Islet precursor cell (in vitro differentiated cells): Measurements from ENCODE around the gene PRODH.
"Not testable (repeated sequence)": the region's sequence is repeated elsewhere in the genome, so short reads cannot be mapped to it uniquely, and the experiment has no call there.

Experiments used
- DNase-seq: peaks from one replicate; pipeline ENCODE4 v3.0.0-alpha.2; 2018

Gene PRODH

DNA sequence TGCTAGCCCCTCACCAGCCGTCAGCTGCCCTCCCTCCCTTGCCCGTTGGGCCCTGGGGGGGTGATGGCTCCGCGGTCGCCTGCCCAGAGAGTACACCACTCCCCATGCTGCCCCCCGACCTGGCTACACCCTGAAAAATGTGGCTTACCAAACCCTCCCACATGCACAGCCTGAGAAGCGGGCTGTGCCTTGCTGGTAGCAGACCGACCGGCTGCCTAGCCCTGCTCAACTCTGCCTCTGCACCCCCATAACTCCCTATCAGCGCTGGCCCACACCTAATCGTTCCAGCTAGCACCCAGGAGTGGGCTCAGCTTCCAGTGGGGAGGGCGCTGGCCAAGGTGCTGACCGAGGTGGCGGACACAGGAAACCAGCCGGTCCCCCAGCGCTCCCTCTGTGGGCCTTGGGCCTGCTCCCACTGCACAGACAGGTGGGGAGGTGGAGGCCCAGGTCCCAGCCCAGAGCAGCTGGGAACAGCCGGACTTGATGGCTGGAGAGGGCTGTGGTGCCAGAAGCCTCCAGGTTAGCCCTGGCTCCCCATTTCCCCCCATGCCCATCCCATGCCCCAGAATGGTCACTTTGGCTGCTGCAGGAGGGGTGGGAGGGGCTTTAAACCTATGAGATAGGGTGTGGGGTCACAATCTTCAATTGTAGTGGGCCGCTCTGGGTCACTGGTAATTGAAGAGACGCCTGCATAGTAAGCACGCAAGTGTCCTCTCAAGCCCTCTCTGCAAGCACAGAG, 32.1 kb upstream of the PRODH start:
- DNase-seq, result peak; percentile 87

- DNase-seq, result not testable (repeated sequence)
Measured at GRCh38 chr22:18967391-18968010, 31.4 kb upstream of the PRODH start.

- no peak for DNase-seq
Measured at GRCh38 chr22:18966748-18967147, 30.7 kb upstream of the PRODH start.

DNA sequence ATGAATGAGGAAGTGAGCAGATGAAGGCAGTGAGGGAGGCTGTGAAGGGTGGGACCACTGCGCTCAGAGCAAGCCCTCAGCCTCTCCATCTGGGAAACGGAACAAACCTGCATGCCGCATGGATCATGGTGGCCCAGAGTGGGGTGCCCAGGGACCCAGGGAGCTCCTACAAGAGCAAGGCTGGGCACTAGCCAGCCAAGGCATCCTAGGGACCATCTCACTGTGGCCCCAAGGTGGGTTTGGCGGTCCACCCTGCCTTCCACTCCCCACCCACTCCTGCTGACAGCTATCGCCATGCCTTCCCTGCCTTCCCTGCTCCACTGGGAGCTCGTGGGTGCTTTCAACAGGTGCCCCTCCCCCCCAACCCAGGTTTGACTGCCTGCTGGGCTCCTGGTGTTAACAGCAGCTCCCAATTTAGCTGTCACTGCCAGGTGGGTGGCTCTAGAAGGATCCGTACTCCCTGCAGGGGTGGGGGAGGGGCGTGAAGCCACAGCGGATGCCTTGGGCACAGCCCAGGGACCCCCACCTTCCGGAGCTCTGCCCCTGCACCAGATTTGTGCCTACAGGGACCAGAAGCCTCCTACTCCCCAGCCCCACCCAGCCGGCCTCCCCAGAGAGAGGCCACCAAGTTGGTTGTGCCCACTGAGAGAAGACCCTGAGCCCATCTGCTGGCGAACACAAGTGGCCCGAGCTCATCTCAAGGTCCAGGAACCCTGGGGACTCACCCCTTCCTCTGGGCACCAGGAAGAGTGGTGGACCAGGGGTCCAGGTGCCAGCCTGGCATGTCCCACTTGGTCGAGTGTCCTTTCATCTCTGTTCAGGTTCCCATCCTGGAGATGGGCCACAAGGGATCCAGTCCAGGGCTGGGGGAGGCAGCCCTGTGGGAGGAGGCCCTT, 29.7 kb upstream of the PRODH start:
- no peak for DNase-seq

GRCh38 chr22:18964501-18965265, 28.6 kb upstream of the PRODH start:
- DNase-seq, result not testable (repeated sequence)

- not testable (repeated sequence) for DNase-seq
Measured at GRCh38 chr22:18964051-18964450, 28.0 kb upstream of the PRODH start.

- DNase-seq, result no peak
Measured at GRCh38 chr22:18962308-18962635, 26.2 kb upstream of the PRODH start.

DNA sequence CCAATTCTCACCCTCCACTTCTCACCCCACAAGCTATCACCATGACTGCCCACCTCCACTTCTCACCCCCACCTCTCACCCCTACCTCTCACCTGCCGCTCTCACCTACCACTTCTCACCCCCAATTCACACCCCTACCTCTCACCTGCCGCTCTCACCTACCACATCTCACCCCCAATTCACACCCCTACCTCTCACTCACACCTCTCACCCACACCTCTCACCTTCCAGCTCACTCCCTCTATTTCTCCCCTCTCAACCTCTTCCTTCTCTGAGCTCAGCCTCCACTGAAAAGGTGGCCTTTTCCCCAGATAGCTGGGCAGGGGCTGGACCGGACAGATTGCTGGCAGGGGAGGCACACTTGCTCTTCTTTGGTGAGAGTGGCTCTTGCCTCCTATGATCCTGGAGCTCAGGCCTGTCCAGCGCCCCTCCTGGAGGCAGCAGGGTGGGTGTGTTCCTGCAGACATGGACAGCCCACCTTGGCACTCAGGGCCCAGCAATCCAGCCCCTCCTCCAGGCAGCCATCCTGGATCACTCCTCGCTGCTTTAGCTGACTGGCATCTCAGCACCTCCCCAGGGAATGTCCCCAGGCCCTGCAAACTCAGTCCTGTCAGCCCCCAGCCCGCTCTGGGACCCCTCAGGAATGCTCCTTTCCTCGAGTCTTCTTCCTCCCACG, 25.7 kb upstream of the PRODH start:
- DNase-seq, result not testable (repeated sequence)

DNA sequence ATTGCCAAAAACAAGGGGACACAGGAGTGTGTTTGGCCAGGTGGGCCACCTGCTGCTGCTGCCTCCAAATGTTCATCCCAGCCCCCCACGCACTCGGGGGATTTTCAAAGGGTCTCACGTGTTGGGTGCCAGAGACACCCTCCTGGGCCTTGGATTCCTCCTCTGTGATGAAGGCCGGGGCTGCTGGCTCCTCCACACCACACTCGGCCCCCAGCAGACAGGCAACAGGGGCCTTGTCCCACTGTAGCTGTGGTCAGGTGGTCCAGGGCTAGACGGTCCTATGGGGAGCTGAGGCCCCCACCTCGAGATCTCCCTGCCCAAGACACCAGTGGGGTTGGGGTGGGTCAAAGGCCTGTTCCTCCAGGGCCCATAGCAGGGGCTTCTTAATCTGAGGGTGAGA, 25.1 kb upstream of the PRODH start:
- not testable (repeated sequence) for DNase-seq

DNA sequence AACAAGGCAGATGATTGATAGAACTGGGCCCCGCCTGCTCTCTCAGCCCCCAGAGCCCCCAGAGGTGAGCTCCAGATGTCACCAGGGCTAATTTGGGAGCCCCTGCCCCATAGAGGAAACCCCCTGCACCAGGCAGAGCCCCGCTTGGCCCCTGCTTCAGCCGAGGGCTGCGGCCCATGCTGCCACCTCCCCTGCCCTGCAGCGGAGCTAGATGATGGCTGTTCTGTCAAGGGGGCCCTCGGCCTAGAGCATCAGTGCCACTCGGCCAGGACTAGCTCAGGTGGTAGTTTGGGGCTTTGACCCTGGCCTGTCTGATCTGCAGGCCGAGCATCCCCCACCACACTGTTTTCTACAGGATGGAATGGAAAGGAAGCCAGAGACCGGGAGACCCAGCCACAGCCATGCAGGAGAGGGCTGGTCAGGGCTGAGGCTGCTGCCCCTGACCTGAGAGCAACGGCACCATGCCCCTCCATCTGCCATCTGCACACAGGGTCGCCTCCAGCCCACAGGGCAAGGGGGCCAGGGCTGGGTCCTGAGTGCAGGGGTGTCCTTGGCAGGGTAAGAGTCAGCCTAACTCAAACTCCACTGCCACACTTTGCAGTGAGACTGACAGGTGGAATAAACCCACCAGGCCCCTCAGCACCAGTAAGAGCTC, 24.2 kb upstream of the PRODH start:
- DNase-seq, result not testable (repeated sequence)

DNA sequence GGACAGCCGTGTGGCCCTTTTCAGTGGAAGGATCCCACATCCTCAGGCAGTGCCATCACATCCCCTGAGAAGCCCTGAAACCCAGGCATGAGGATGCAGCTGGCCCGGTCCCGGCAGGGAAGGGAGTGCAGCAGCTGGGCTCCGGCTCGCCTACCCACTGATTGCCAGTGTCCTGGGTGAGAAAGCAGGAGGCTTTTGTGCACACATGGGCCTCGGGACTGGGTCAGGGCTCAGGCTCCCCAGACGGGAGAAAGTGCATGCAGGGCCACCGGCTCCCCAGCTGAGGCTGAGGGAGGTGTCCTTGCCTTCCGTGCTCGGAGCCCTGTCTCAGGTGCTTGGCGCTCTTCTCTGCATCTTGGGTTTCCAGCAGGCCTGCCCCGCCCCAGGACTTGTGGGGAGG, 23.6 kb upstream of the PRODH start:
- not testable (repeated sequence) for DNase-seq

DNA sequence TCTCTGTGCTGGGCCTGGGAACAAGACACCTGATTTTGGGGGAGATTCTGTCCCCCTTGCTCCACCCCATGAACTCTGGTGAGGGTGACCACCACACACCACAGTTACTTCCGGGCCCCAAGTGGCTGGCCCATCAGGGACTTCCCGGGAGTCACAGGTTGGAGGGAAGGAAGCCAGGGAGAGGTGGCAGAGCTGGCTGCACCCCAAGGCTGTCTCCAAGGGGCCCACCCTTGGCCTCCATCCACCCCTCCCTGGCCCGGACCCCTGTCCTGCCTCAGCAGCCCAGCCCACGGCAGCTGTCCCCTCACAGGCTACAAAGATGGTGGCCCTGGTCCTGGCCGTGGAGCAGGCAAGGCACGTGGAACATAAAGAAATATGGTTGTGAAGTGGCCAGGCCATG, 23.2 kb upstream of the PRODH start:
- not testable (repeated sequence) for DNase-seq

GRCh38 chr22:18958738-18959137, 22.6 kb upstream of the PRODH start:
- DNase-seq, result not testable (repeated sequence)

DNA sequence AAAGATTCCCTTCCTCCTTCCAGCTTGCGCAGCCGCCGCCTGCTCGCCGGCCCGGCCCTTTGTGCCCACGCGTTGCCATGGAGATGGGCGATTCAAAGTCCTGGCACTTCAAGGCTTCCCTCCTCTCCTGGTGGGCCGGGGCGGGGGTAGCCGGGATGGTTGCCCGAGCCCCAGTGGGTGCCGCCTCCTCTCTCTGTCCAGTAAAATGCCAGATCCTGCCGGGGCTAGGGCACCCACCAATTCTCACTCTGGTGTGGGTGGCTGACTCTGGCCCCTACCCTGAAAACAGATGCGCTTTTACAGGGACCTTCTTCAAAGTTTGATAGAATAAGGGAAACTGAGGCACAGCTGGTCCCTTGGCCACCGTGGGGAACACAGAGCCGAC, 22.2 kb upstream of the PRODH start:
- DNase-seq, result not testable (repeated sequence)

GRCh38 chr22:18957621-18958320, 21.7 kb upstream of the PRODH start:
- not testable (repeated sequence) for DNase-seq

GRCh38 chr22:18956956-18957355, 20.9 kb upstream of the PRODH start:
- DNase-seq, result not testable (repeated sequence)

DNA sequence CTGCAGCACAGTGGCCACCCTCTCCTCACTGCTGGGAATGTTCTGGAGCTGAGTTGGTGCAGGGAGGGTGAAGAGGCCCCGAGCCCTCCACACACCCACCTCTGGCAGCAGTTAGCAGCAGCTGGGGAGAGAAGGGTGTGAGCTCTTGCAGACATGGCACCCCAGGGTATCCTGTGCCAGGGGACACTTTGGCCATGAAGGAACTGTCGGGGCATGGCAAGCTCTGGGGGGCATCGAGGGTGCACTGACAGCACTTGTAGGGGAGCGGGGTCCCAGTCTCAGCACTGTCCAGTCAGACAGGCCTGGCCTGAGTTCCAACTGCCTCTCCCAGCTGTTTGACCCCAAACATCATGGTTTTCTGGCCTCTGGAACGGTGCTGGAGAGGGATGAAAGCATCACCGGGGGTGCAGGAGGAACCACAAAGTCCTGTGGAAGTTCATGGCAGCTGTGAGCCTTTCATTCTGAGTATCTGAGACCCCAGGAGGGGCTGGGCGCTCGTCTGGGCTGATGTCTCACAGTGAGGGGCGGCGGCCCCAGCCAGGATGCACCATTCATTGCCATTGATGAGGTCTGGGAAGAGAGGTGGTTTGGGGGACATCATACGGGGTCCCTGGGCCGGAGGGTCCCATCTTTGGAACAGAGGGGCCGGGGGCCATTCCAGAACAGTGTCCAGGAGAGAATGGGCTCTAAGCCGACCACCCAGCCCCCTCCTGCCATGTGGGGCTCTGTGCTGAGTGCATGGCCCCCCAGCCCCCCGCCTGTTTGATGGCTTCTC, 20.2 kb upstream of the PRODH start:
- not testable (repeated sequence) for DNase-seq

DNA sequence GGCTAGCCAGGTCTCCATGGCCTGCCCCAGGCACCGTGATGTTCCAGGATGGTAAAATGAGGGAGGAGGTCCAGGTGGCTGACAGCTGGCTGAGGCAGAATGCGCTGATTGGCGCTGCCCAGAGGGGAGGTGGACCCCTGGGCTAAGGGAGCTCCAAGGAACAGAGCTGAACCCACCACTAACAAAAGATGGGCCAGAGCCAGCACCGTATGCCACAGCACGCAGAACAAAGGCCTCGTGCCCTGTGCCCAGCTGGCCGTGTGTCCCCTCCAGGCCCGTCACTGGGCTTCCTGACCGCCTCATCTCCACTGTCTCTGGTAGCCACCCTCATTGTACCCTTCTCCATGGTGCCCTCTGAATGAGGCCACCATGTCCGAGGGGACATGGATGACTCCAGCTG, 19.6 kb upstream of the PRODH start:
- no peak for DNase-seq

DNA sequence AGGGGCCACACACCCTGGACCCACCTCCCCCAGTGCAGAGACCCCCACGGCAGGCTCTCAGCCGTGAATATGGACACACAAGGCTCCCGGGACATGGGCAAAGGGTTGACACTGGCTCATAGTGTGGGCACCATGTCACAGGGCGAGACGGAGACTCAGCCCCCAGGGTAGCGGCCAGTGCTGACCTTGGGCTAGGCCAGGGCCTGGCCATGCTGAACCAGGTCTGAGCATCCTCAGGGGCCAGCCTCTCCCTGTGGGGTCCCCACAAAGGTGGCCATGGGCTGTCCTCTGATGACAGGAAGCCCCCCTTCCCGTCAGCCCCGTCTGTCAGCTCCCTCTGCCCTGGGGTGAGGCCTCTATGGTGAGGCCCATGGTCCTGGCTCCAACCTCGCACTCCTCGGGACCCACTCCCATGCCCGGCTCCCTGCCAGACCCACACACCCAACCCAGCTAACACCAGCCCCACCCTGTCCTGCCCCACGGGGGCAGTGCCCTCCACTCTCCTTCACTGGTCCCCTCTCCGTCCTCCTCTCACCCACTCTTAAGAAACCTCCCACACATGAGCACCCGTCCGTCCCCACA, 19.0 kb upstream of the PRODH start:
- DNase-seq, result no peak
